Tibial nerve (tissue), 4 donors: ENCODE measurements around the gene PPP1CB. TPM values are rescaled to one million over a fixed set of nuclear protein-coding genes. Genes with fewer than 3 reads are reported as not detected.

Experiments
- DNase-seq, 2 donors: peaks; one replicate each; pipeline ENCODE4 v3.0.0-alpha.2; 2019; ENCODE audit warnings: low spot score in 2 of 2
- H3K27ac ChIP-seq, 4 donors: fragments of 200-600 bp; sonication (generic) in 3 of 4; one replicate each; pipeline ENCODE4 v1.5.1; 2017 to 2019; ENCODE audit warnings: mild to moderate bottlenecking in 1 of 4
- H3K27me3 ChIP-seq, 2 donors: fragments of 200-600 bp; sonication (generic) in 1 of 2; one replicate each; pipeline versions ENCODE4 v1.5.1 to v1.6.0; 2017 to 2019
- H3K36me3 ChIP-seq, 3 donors: fragments of 200-600 bp; sonication (generic); one replicate each; pipeline ENCODE4 v1.5.1; 2018 to 2019
- H3K4me1 ChIP-seq, 4 donors: fragments of 200-600 bp; sonication (generic) in 3 of 4; one replicate each; pipeline ENCODE4 v1.5.1; 2017 to 2019
- H3K4me3 ChIP-seq, 4 donors: fragments of 200-600 bp; sonication (generic) in 3 of 4; one replicate each; pipeline ENCODE4 v1.5.1; 2017 to 2019; ENCODE audit warnings: mild to moderate bottlenecking in 1 of 4, moderate library complexity in 1 of 4
- H3K9me3 ChIP-seq, 4 donors: fragments of 200-600 bp; sonication (generic) in 3 of 4; one replicate each; pipeline ENCODE4 v1.5.1; 2017 to 2019
- CTCF ChIP-seq, 5 experiments: fragments of 200-600 bp in 3 of 5; fragments of 450-650 bp in 2 of 5; sonication (generic) in 3 of 5; IDR thresholded peaks; one replicate each; pipeline ENCODE4 v1.5.1; 2016 to 2019; ENCODE audit warnings: antibody characterized with exemption in 5 of 5, mild to moderate bottlenecking in 3 of 5, moderate library complexity in 2 of 5
- EP300 ChIP-seq, 2 donors: sonication (generic); formaldehyde crosslinking; IDR thresholded peaks; one replicate each; pipeline ENCODE4 v1.6.1; 2017; ENCODE audit warnings: antibody characterized with exemption in 2 of 2, mild to moderate bottlenecking in 1 of 2
- POLR2A ChIP-seq, 2 donors: fragments of 450-650 bp; IDR thresholded peaks; one replicate each; pipeline ENCODE4 v1.6.1; 2017; ENCODE audit warnings: antibody characterized with exemption in 2 of 2, mild to moderate bottlenecking in 2 of 2, moderate library complexity in 2 of 2
- WGBS, 2 donors: methylation state at CpG; one replicate each; pipeline ENCODE4 v1.1.5; 2018; 5-methylcytosine and 5-hydroxymethylcytosine counted together
- total RNA-seq, 4 donors: library from RNA; depleted of rRNA; stranded (reverse); fragments of >200 nt; gene quantifications; one replicate each; pipeline ENCODE4 v1.1.0, GENCODE V29; 2016

Gene PPP1CB
- total RNA-seq = 100 to 1,000 TPM; 105 to 335 (median 230) TPM

DNA sequence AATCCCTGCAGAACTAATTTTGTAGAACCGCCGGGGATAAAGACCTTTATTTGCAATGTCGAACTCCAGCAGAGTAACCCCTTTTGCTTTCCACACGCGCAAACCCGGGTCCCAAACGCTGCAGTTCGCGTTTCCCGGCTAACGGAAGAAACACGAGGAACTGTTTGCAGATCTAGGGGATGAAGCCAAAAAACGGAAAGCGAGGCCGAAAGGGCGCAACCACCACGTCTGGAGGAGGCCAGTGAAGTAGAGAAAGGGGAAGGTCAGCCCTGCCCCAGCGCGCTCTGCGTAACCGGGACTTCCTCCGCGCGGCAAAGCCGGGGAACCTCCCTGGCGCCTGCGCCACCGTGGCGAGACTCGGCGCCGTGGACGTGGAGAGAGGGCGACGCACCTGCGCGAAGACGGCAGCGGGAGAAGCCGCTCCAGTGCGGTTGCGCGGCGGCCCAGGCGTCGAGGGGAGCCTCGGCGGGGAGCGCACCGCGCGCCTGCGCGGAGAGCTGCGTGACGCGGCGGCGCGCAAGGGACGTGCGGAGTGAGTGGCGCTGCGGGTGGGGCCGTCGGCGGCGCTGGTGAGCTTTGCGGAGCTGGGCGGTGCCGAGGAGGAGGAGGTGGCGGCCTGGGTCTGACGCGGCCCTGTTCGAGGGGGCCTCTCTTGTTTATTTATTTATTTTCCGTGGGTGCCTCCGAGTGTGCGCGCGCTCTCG lies at the start of gene PPP1CB:
PPP1CB (plus strand) TSS at position 579 of the 704 bp plus-strand sequence. CDS start 295 bp downstream, outside the sequence.
- peaks cover 0 to 62% (median 46%) of the 10 kb centered on the region in 4 donors for H3K4me1 ChIP-seq
- H3K36me3 ChIP-seq = no peaks in the 10 kb centered on the region
- TF ChIP-seq CTCF (IDR thresholded peaks at IDR 0.05) = peak in 4 of 5 experiments; percentile 35 to 73 (median 53)
- TF ChIP-seq EP300 (IDR thresholded peaks at IDR 0.05) = peak; percentile 85 to 96
- peak; percentile 86 to 88 for TF ChIP-seq POLR2A (IDR thresholded peaks at IDR 0.05)
- H3K27me3 ChIP-seq = no peaks in the 10 kb centered on the region
- no peaks in the 10 kb centered on the region for H3K9me3 ChIP-seq
- DNase-seq = peak; percentile 83 to 89
- 0 to 1% methylated on average over 35 to 53 of the region's 81 CpGs for WGBS, 2 donors
- H3K4me3 ChIP-seq = peak within 1 kb of the TSS; percentile 84 to 98 (median 88)
- H3K27ac ChIP-seq = peak within 1 kb of the TSS; percentile 97 to 100 (median 100)

DNA sequence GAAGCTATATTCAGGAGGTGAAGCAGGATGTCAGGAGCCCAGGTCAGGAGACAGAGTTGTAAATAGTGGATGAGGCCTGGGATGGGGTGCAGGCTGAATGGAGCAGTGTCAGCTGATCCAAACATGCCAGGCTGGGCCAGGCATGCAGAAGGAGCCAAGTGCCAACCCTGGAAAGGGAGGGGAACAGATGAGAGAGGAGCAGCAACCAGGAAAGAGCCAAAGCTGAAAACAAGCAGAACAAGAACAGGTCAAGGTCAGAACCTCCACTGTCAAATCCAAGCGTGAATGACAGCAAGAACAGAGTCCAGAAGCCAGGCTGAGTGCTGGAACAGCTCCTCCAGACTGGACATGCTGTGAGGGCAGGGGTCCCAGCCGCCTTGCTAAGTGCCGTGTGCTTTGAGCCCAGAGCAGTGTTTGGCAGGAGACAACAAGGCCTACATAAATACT lies 49.2 kb upstream of the PPP1CB start:
- Histone ChIP-seq H3K4me1 (peaks cover 0 to 4% (median 0%) of the 10 kb centered on the region in 4 donors), H3K4me3 (no peak overlapping the region), H3K36me3 (peaks cover 0 to 6% (median 0%) of the 10 kb centered on the region in 3 donors), H3K27ac (no peak overlapping the region), H3K27me3 (no peaks in the 10 kb centered on the region), H3K9me3 (peaks cover 0 to 17% (median 0%) of the 10 kb centered on the region in 4 donors)
- no peak for TF ChIP-seq CTCF (IDR thresholded peaks at IDR 0.05)
- no peak for TF ChIP-seq POLR2A (IDR thresholded peaks at IDR 0.05)
- no peak for TF ChIP-seq EP300 (IDR thresholded peaks at IDR 0.05)
- no peak for DNase-seq
- 79 to 89% methylated on average over 3 of the region's 3 CpGs for WGBS, 2 donors

DNA sequence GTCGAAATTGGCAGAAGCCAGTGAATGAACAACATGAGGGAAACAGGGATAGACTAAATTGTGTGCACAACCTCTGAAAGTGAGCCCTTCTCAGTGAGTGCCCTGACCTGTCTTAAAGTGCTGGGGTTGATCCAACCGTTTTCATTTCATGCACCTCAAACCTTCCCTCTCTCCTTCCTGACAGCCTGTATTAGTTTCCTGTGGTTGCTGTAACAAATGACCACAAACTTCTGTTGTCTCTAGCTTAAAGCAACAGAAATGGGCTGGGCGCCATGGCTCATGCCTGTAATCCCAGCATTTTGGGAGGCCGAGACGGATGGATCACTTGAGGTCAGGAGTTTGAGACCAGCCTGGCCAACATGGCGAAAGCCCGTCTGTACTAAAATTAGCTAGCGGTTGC lies 48.8 kb upstream of the PPP1CB start:
- TF ChIP-seq EP300 (IDR thresholded peaks at IDR 0.05) (no peak), POLR2A (IDR thresholded peaks at IDR 0.05) (no peak), CTCF (IDR thresholded peaks at IDR 0.05) (no peak)
- 93 to 95% methylated on average over 8 of the region's 8 CpGs for WGBS, 2 donors
- no peak overlapping the region for H3K4me3 ChIP-seq
- peaks cover 0 to 7% (median 0%) of the 10 kb centered on the region in 4 donors for H3K4me1 ChIP-seq
- peaks cover 0 to 6% (median 0%) of the 10 kb centered on the region in 3 donors for H3K36me3 ChIP-seq
- H3K27ac ChIP-seq = no peak overlapping the region
- no peaks in the 10 kb centered on the region for H3K27me3 ChIP-seq
- H3K9me3 ChIP-seq = peaks cover 0 to 17% (median 0%) of the 10 kb centered on the region in 4 donors
- DNase-seq = no peak

DNA sequence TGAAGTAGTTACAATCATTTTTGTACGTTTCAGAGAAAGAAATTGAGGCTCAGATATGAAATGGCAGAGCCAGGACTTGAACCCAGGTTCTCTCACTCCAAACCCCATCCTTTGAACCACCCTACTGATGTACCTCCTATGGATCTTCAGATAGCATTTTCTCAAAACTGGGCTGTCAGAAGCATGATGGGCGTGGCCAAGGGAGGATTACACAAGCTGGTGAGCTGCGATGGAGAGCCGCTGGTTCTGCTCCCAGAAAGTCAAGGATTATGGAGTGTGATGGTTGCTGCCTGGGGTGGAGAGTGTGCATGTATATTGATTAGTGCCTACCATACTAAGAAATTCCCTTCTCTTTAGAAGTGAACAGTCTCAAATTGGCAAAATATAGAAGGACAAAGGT lies 47.0 kb upstream of the PPP1CB start:
- 94 to 95% methylated on average over 4 of the region's 4 CpGs for WGBS, 2 donors

More for the DNA sequence above, 47.0 kb upstream of the PPP1CB start:
- Histone ChIP-seq H3K36me3 (peaks cover 0 to 6% (median 0%) of the 10 kb centered on the region in 3 donors), H3K9me3 (peaks cover 0 to 17% (median 0%) of the 10 kb centered on the region in 4 donors), H3K27ac (no peak overlapping the region), H3K4me1 (peaks cover 0 to 18% (median 3%) of the 10 kb centered on the region in 4 donors), H3K4me3 (no peak overlapping the region), H3K27me3 (no peaks in the 10 kb centered on the region)
- no peak for DNase-seq
- TF ChIP-seq CTCF (IDR thresholded peaks at IDR 0.05) (no peak), EP300 (IDR thresholded peaks at IDR 0.05) (no peak), POLR2A (IDR thresholded peaks at IDR 0.05) (no peak)
